Transverse colon (tissue), 4 donors: ENCODE results near the gene ABCA7. TPM values are rescaled to one million over a fixed set of nuclear protein-coding genes. Genes with fewer than 3 reads are reported as not detected.

Source experiments
- DNase-seq: peaks from one replicate; pipeline ENCODE4 v3.0.0-alpha.2; 2019
- H3K27ac ChIP-seq, 4 donors: fragments of 200-600 bp; sonication (generic); 2 replicates each; pipeline ENCODE4 v1.5.1; 2016 to 2018; ENCODE audit warnings: inconsistent platforms in 4 of 4
- H3K27me3 ChIP-seq: fragments of 200-600 bp; sonication (generic); 2 replicates; pipeline ENCODE4 v1.5.1; 2017; ENCODE audit warnings: inconsistent platforms
- H3K36me3 ChIP-seq, 4 donors: fragments of 200-600 bp; sonication (generic); 2 replicates each; pipeline ENCODE4 v1.5.1; 2017 to 2019; ENCODE audit warnings: inconsistent platforms in 4 of 4
- H3K4me1 ChIP-seq, 4 donors: fragments of 200-600 bp; sonication (generic); 2 replicates each; pipeline ENCODE4 v1.5.1; 2017 to 2020; ENCODE audit warnings: inconsistent platforms in 4 of 4
- H3K4me3 ChIP-seq, 4 donors: fragments of 200-600 bp; sonication (generic); 1 replicate in 1 of 4; 2 replicates in 3 of 4; pipeline versions ENCODE4 v1.5.1 to v1.6.1; 2017 to 2019; ENCODE audit warnings: inconsistent platforms in 4 of 4
- H3K9me3 ChIP-seq, 2 donors: fragments of 200-600 bp; sonication (generic); 2 replicates each; pipeline ENCODE4 v1.5.1; 2017 to 2019; ENCODE audit warnings: inconsistent platforms in 2 of 2
- CTCF ChIP-seq, 5 experiments: fragments of 200-600 bp in 3 of 5; fragments of 450-650 bp in 2 of 5; sonication (generic) in 3 of 5; IDR thresholded peaks; 1 replicate in 2 of 5; 2 replicates in 3 of 5; pipeline ENCODE4 v1.5.1; 2016 to 2017; ENCODE audit warnings: antibody characterized with exemption in 5 of 5, inconsistent platforms in 3 of 5, mild to moderate bottlenecking in 2 of 5, moderate library complexity in 1 of 5
- EP300 ChIP-seq: sonication (generic); formaldehyde crosslinking; IDR thresholded peaks from one replicate; pipeline ENCODE4 v1.6.1; 2017; ENCODE audit warnings: antibody characterized with exemption, low read depth
- POLR2A ChIP-seq: fragments of 450-650 bp; IDR thresholded peaks from one replicate; pipeline ENCODE4 v1.6.1; 2016; ENCODE audit warnings: antibody characterized with exemption, mild to moderate bottlenecking, moderate library complexity
- POLR2AphosphoS5 ChIP-seq, 3 donors: sonication (generic); formaldehyde crosslinking; IDR thresholded peaks; one replicate each; pipeline ENCODE4 v1.6.1; 2016; ENCODE audit warnings: antibody characterized with exemption in 3 of 3
- WGBS, 2 donors: methylation state at CpG; one replicate each; pipeline ENCODE4 v1.1.5; 2018; ENCODE audit warnings: low coverage in 1 of 2; 5-methylcytosine and 5-hydroxymethylcytosine counted together
- in situ Hi-C, 4 donors: fragments of 200-750 bp; cut with MboI; loops; one replicate each; pipeline versions ENCODE4 v1.15.0 to v1.15.1; 2017; ENCODE audit warnings: low sequenced_read_pairs in 3 of 4, low pct_ligation_motif_present in 1 of 4, low pct_unique_long_range_greater_than_20kb in 1 of 4
- intact Hi-C: fragments of 100-400 bp; cut with DNase I; formaldehyde crosslinking; loops from one replicate; pipeline ENCODE4 v1.15.1; 2023; ENCODE audit warnings: low total_unique reads
- total RNA-seq, 4 donors: library from RNA; depleted of rRNA; stranded (reverse); fragments of >200 nt; gene quantifications; one replicate each; pipeline ENCODE4 v1.1.0, GENCODE V29; 2016

ABCA7 gene
- total RNA-seq, 4 donors from 2014 or later: 47.1 to 128 (median 82.0) TPM

GRCh38 chr19:993831-994393 is 46.0 kb upstream of the ABCA7 start:
- no peak overlapping the region for H3K27ac ChIP-seq
- DNase-seq: no peak
- no peak for TF ChIP-seq POLR2AphosphoS5 (IDR thresholded peaks at IDR 0.05)
- TF ChIP-seq POLR2A: no peak
- TF ChIP-seq EP300: no peak
- TF ChIP-seq CTCF (IDR thresholded peaks at IDR 0.05): no peak
- no peaks in the 10 kb centered on the region for H3K36me3 ChIP-seq
- H3K4me3 ChIP-seq: no peak overlapping the region
- H3K9me3 ChIP-seq: no peaks in the 10 kb centered on the region
- WGBS, 2 donors: 86% methylated on average over 43 of the region's 43 CpGs; no CpG with 5 or more reads in 1 of the 2 donors
- intact Hi-C loops (no loop called here), in situ Hi-C loops (loop anchor here in 1 of 4 donors (25.0 kb wide), 1 partner anchor 132 kb away; the partner anchor contains the start of genes CFD and ELANE)
- peaks cover 47% of the 10 kb centered on the region for H3K27me3 ChIP-seq
- H3K4me1 ChIP-seq: peaks cover 6 to 10% (median 9%) of the 10 kb centered on the region in 4 donors

- H3K27ac ChIP-seq: no peak overlapping the region
- no peaks in the 10 kb centered on the region for H3K36me3 ChIP-seq
- intact Hi-C loops (no loop called here), in situ Hi-C loops (loop anchor here in 1 of 4 donors (25.0 kb wide), 1 partner anchor 132 kb away; the partner anchor contains the start of genes CFD and ELANE)
- H3K9me3 ChIP-seq: no peaks in the 10 kb centered on the region
- H3K27me3 ChIP-seq: peaks cover 53% of the 10 kb centered on the region
- no peak for DNase-seq
- peaks cover 6 to 10% (median 9%) of the 10 kb centered on the region in 4 donors for H3K4me1 ChIP-seq
- no peak for TF ChIP-seq CTCF (IDR thresholded peaks at IDR 0.05)
- WGBS, 2 donors: 88% methylated on average over 18 of the region's 18 CpGs; no CpG with 5 or more reads in 1 of the 2 donors
- no peak overlapping the region for H3K4me3 ChIP-seq
Measured at GRCh38 chr19:994516-994915, 45.4 kb upstream of the ABCA7 start.

GRCh38 chr19:995051-995827 is 44.7 kb upstream of the ABCA7 start:
- Histone ChIP-seq H3K27ac (no peak overlapping the region), H3K27me3 (peaks cover 60% of the 10 kb centered on the region)

More at GRCh38 chr19:995051-995827, 44.7 kb upstream of the ABCA7 start:
- no peak for TF ChIP-seq POLR2AphosphoS5 (IDR thresholded peaks at IDR 0.05)
- no peak for TF ChIP-seq POLR2A
- no peak for TF ChIP-seq EP300
- no peak for TF ChIP-seq CTCF (IDR thresholded peaks at IDR 0.05)
- H3K36me3 ChIP-seq: no peaks in the 10 kb centered on the region
- WGBS, 2 donors: 62% methylated on average over 24 of the region's 26 CpGs; no CpG with 5 or more reads in 1 of the 2 donors
- in situ Hi-C loops (loop anchor here in 1 of 4 donors (25.0 kb wide), 1 partner anchor 133 kb away; the partner anchor contains the start of genes CFD and ELANE), intact Hi-C loops (no loop called here)
- no peaks in the 10 kb centered on the region for H3K9me3 ChIP-seq
- DNase-seq: no peak
- no peak overlapping the region for H3K4me3 ChIP-seq
- H3K4me1 ChIP-seq: peaks cover 6 to 13% (median 9%) of the 10 kb centered on the region in 4 donors
